D341Med (cell line): ENCODE data around the gene STPG3.

ENCODE experiments used
- DNase-seq: peaks from one replicate; pipeline ENCODE4 v3.0.0; 2012; ENCODE audit warnings: low spot score

STPG3 gene

DNA sequence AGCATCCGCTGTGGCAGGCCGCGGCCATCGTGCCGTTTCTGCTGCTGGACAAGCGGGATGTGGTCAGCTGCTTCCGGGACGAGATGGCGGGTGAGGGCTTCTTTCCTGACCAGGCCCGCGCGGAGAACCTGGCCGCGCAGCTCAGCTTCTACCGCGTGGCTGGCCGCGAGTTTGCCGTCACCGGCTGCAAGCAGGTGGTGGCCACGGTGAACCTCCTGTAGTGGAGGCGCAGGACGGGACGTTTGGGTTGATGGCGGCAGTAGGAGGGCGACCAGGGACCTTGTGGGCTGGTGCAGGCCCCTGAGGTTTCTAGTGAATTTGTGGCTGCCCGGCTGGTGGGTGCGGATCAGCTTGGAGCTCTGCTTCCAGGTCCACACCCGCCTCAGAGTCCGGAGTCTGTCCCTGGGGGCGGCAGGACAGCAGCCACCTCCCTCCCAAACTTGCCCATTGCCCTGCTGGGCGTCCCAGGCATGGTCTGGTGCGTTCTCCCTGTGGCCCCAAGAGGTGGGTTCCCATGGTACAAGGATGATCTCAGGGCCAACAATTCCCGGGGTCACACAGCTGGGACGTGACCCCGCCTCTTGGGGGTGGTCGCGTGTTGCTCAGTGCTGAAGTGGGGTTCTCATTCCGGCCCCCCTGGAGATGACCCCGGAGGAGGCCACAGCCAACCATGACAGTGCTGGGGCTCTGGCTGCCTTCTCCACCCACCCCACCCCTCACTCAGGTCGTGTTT is 28.8 kb downstream of the STPG3 start:
- DNase-seq = no peak

DNA sequence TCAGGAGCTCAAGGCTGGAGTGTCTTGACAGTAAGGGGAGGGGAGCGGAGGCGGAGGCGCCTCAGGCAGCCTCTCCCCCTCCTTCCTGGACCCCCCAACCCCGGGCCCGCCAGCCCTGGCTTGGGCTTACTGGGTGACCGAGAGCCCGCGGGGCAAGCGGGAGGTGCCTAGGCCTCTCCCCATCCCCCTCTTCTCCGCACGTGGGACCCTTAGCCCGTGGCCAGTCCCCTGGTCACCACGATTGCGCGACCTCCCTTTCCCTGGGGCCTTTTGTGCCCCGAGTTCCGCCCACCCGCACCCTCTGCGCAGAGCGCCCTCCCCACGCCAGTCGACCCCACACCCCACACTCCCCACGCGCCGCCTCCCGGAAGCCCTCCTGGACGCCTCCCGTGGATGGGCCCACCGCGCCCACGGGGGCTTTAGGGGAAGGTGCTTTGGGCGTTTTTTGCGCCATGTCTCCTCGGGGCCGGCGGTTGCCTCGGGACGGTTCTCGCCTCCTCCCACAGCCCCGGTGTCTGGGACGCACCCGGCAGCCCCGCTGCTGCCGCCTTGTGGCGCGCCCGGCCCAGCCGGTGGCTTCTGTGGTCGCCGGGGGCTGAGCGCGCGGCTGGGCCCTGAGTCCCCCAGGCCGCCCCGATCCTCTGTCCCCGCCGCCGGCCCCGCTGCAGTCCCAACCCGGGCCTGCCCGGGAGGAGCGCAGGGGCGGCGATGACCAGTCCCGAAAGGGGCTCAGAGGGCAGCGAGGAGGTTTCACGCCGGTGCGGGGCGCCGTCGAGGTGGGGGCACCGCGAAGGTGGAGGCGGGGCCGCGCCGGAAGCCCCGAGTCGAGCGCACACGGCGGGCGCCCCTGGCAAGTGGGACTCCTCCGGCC is 29.6 kb downstream of the STPG3 start:
- DNase-seq = peak; percentile 90

DNA sequence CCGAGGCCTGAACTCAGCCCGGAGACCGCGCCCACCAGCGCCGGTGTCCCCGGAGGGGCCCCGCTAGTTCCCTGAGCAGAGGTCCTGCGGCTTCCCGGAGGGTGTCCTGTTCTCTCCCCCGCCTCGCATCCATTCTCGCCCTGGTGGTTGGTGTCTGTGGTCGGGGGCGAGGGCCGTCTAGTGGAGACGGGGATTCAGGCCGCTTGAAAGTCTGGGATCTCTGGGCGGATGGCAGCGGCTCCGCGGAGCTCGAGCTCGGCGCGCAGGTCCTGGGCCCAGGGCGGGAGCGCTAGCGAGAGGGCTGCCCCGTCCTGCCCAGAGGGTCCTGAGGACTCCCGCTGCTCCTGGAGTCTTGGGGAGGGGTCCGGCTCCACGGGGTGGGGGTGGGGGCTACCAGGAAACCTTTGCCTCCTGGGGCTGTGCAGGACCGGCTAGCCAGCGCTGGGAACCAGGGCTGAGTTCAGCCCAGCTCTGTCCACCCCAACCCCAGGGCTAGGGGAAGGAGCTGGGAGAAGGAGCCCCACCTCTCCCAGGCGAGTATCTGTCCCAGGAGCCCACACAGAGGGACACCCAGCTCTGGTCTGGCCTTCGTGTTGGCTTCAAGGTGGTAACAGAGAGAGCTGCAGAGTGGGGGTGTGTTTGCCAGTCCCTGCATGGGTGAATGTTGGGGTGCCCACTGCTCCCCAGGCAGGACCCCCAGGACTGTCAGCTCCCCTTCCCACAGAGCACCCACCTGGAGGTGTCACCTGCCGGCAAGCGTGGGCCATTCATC is 30.4 kb downstream of the STPG3 start:
- no peak for DNase-seq

DNA sequence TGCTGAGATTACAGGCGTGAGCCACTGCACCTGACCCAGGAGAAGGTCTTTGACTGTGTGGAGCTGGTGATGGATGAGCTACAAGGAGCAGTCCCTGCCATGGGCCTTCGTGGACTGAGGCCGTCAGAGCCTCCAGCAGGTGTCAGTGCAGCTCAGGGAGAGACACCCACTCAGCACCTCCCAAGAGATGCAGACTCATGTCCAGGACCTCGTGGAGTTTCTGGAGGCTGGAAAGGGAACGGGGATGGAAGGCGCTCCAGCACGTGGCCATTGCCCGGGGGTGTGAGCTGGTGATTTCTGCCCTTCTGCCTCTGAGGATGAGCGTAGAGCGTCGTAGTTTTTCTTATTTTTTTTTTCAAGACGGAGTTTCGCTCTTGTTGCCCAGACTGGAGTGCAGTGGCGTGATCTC is 35.9 kb downstream of the STPG3 start:
- peak; percentile 84 for DNase-seq

DNA sequence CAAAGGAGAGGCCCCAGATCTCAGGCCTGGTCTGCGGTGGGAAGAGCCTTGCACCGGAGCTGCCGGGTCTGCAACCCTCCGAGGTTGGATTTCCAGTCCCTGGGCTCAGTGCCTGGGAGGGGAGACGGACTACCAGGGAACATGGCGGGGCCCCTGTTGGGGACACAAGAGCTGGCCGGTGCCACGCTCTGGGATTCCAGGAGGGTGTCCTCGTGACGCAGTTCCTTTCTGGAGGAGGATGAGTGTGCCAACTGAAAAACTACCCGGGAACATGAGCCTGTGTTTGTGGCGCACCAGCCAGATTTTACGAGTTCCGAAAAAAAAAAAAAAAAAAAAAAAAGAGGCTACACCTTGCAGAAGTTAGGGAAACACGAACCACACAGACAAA is 42.0 kb downstream of the STPG3 start:
- no peak for DNase-seq

DNA sequence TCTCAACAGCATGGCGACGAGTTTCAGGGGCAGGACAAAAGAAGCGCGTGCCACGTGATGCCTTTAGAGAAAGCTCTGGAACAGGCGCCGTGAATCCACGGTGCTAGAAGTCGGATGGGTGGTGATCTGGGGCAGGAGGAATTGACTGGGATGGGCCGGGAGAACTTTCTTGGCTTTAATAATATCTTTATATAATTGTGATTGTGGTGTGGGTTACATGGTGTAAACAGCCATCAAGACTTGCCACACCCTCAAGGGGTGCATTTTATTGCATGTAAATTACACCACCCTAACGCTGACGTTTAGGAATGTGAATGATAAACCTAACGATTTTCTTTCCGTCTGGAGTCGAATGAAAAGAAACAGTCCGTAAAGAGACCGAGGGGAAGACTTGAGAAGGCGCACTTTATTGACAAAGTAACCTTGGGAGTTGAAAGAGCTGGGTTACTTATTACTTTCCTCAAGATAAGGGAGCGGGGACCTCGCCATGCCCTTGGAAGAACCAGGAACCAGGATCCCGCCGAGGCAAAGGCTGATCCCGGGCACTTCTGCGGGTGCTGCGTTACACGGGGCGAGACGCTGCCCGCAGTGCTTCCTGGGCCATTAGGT is 42.5 kb downstream of the STPG3 start:
- DNase-seq = no peak

DNA sequence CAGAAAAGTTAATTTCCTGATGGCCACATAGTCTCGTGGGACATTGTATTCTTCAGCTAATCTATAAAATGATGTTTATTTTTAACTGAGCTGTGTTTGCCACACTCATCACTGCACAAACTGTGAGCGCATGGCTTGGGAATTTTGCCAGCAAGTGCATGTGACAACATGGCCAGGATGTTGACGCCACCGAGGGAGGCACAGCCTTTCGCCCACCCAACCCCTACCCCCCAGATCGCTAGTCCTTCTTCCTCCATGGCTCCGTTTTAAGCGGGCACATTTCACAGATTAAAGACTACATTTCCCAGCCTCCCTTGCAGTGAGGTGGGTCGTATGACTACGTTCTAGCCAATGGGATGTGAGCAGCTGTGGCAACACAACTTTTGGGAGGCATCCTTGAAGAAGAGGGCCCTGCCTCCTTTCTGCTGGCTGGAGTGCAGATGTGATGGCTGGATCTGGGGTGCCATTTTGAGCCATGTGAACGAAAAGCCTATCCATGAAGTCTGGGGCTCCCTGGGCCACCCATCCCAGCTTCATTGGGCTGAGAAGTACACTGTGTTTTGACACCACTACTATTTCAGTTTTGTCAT is 43.1 kb downstream of the STPG3 start:
- DNase-seq = no peak

DNA sequence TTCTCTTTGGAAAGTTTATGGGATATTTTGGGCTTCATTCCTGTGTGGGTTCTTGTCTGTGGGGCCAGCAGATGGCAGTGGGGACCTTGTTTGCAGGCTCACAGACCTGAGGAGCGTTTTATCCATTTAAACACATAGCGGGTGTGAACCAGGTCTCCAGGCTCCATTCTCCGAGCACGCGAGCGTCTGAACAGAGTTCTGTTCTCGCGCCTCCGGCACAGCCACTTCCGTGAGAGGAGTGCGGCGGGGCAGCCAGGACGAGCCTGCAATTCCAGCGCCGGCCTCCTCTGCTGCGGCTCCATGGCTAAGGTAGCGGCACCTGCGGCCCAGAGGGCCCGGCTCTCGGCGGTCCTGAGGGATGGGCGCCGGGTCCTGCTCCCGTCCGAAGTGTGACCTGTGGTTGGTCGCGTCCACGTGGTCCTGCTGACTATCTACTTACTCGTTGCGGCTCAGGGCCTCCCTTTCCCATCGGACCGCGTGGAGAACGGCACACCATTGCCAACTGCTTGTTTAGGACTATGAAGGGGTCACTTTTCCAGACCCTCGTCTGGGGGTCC is 43.7 kb downstream of the STPG3 start:
- DNase-seq = no peak

DNA sequence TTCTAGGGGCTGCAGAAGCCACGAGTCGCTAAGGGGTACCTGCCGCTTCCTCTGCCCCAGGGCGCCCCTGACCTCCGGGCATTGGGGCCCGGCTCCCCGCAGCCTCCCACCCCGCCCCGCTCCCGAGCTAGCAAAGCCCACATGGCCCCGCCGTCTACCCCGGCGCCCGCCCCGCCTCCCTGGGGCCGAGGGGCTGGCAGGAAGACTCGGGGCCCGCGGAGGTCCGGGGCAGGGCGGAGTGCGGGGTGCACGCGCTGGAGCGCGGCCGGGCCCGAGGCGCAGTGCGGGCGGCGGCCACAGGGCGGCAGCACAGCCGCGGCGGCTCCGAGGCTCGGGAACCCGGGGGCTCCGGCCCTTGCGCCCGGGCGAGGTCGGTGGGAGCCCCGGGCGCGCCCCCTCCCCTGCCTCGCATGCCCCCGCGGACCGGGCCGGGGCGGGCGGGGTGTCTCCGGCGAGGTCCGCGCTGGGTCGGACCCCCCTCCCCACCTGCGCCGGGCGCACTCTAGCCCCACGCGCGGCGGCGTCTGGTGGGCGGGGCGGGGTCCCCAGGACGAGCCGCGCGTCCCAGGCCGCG is 44.2 kb downstream of the STPG3 start:
- peak; percentile 95 for DNase-seq

DNA sequence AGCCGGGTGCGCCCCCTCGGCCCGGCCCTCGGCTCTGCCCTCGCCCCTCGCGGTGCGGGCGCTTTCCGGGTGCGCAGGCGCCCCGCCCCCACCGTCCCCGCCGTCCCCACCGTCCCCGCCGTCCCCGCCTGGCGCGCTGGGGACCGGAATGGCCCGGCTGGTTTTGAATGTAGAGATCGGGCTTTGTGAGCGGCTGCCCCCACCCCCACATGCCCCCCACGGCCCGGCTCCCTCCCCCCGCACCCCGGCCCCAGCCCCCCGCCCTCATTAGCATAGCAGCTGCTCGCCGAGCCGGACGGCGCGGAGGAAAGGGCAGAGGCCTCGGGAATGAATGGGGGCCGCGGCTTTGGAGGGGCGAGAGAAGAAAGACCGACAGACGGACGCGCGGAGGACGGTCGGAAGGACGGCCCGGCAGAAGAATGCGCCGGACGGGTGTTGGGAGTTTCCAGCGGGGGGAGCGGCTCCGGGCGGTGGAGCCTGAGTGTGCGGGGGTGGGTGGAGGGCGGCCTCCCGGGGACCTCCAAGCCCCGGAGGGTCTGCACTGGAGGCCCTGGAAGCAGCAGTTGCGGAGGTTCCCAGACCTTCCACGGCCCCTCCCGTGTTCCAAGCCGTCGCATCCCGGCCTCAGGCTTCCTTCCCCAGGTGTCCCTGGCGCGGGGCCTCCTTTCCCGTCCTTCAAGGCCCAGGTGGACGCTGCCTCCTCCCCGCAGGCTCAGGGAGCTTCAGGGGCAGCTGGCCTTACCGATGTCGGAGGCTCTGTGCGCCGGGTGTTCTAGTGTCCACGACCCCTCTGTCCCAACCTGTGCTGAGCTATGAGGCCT is 45.0 kb downstream of the STPG3 start:
- no peak for DNase-seq

DNA sequence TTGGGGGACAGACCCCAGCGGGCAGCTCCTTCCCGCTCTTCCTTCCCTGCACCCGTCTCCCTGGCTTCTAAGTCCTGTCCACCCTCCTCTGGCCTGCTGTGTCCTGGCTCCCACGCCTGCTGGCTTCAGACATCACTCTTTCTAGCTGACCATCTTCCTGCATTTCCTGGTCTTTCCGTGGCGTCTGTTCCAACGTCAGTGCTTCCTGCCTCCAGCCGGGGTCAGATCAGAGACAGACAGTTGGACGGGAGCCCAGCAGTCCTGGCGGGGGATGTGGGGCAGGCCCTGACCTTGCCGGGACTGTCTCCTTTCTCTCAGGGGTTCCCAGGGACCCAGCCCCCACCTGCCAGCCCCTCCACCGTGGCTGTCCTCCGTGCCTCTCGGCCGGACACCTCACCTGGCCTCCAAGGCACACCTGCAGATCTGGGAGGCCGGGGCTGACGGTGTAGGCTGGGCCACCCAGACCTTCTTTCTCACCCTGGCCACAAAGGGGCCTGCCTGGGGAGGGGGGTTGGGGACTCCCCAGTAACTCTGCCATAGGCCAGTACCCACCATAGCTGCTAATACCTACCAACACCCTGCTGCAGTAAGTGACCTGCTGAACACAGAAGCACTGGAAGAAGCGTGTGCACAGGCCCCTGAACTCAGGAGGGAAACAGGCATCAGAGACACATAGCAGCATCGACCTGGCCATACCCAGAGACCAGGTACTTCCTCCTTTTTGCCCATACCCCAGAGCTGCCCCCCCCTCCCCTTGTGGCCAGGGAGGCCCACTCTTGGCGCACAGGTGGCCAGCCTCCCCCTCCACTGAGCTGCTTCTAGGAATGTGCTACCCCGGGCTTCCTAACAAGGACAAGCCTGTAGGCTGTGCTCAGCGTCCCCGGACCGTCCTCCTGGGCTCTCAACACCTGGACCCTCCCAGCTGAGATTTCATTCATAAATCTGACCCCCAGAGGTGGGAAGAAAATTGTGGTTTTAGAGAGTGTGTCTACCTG is 45.9 kb downstream of the STPG3 start:
- no peak for DNase-seq

DNA sequence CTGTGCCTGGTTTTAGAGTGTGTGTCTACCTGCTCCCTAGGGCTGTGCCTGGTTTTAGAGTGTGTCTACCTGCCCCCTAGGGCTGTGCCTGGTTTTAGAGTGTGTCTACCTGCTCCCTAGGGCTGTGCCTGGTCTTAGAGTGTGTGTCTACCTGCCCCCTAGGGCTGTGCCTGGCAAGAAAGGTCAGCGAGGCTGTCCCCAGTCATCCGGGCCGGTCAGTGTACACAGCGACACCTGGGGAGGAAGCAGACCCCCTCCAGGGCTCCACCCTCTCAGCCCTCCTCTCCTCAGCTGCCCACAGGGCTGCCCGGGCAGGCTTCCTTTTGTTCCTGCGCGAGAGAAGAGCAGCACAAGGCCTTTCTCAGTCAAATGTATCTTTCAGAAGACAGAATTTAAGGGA is 46.9 kb downstream of the STPG3 start:
- DNase-seq = no peak

DNA sequence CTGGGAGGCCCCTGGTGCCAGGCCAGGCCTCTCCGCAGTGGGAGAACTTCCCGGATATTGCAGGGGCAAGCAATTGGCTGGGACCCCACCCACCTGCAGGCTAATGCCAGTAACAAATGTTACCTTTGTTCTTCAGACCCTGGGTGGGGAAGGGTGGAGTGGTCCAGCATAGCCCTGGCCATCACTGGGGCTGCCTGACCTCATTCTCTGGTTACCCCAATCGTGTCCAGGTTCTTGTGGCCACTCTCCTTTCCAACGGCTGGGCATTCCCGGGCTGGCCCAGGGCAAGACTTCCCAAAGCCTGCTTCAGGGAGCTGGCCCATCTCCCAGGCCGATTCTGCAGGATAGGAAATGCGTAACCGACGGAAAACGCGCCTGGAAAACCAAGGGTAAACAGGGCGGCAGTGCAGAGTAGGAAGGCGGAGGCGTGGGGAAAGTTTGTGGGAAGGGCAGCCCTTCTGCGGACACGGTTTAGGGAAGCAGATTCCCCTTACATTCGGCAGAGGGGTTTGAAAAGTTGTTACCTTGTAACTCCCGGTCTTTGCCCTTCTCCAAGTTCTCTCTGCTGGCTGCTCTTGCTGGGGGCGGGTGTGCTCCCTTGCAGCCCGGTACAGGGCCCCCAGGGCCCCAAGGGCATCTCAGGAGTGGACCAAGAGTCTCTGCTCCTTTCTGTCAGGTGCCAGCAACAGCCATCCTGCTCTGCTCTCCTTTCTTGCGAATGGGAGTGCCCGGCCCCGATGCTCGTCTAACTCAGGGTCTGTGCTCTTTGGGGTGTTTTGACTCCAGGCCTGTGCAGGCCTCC is 47.5 kb downstream of the STPG3 start:
- no peak for DNase-seq

DNA sequence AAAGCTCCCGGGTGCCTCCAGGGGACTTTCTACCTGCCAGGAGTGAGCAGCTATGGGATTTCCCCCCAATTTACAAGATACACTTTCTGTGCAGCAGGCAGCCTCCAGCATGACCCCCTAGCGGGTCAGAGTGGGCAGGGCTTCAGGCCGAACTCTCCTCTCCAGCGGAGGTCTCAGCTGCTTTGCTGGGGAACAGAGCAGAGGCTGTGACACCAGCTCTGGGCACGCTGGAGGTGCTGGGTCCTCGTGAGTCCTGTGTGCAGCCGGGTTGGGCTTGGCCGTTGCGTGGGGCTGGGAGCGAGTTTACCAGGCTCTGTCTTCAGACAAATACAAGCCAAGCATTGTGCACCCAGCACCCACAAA is 48.1 kb downstream of the STPG3 start:
- DNase-seq = no peak

DNA sequence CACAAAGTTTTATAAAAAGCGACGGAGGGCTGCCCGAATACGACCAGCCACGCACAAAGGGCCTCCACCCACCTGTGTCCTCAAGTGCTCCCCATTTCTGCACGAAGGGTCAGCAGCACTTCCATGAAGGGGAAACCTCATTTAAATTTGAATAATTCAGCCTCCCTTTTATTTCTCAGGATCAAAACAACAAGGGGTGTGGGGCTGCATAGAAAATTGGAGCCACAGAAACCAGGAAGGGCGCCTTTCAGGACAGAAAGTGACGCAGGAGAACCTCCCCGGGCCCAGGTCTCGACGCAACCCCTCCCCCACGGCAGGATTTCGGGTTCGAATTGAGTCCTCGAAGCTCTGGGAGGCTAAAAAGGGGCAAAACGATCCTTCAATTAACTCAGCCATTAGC is 48.9 kb downstream of the STPG3 start:
- DNase-seq = no peak

DNA sequence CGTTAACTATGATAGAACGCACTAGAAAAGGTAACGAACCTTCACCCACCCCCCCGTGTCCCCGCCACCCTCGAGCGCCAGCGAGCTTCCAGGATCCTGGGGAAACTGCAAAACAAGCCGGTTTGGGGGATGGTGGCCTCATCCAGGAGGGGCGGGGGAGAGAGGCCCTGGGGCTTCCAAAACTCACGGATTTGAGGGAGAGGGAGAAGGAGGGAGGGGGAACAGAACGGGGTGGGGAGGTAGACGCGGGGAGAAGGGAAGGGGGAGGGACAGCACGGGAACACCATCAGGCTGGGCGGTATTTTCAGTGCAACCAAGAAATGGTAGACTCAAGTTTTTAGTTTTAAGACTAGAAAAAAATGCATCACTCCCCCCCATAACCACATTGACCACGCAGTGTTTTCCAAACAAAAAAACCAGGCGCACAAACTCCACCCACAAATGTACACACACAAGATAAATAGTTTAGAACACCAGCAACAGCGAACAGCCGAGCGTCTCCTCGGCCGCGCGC is 49.5 kb downstream of the STPG3 start:
- DNase-seq = no peak

DNA sequence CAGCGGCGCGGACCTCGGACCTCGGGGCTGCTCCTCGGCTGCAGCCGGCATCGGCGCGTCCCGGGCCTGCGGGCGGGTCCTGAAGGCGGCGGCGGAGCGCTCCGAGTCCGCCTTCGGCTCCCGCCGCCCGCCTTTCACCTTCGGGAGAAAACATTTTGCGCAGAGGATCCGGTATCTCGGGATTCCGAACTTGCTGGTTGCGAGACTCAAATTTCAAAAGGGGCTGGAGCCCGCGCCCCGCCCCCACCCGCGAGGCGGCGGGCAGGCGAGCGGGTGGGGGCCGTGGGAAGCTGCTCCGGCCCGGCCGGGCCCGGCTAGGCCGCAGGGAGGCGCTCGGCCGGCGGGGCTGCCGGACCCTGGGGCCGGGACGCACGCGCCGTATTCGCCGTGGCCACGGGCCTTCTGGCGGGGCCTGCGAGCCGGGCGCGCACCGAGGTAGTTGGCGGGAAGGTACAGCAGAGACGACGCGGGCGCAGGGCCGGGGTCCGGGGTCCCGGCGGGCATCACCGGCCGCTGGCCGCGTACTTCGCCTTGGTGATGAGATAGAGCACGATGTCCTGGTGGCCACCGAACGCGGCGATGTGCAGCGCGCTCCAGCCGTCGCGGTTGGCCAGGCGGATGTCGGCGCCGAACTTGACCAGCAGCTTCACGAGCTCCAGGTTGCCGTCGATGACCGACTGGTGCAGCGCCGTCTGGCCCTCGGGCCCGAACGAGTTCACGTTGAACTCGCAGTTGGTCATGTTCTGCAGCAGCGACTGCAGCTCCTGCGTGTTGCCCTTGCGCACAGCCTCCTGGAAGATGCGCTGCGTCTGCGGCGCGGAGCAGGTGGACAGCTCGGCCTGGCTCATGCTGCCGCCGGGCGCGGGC is 50.2 kb downstream of the STPG3 start:
- peak; percentile 76 for DNase-seq
